ENCODE results near the gene BTNL2.

GRCh38 chr6:32436995-32437836 lies 30.2 kb upstream of the BTNL2 start:
- TF ChIP-seq CTCF (IDR thresholded peaks at IDR 0.05) (no peak), JUN (IDR thresholded peaks at IDR 0.05) (no peak), TFCP2L1 (CRISPR knock-in tag; IDR thresholded peaks at IDR 0.05) (no peak), USF2 (IDR thresholded peaks at IDR 0.05) (no peak), ZFP36 (IDR thresholded peaks at IDR 0.05; ENCODE audit: borderline replicate concordance, partially characterized antibody) (no peak), POLR2A (IDR thresholded peaks at IDR 0.05; ENCODE audit: low read length) (no peak), EP300 (IDR thresholded peaks at IDR 0.05) (no peak), CBX8 (IDR thresholded peaks at IDR 0.05) (no peak), CBX2 (IDR thresholded peaks at IDR 0.05; ENCODE audit: borderline replicate concordance, low read depth) (no peak)

Data from A549 (cell line).